RWPE2 (cell line): Measurements from ENCODE around the gene GALNT7.

Experiments
- ATAC-seq: fragments of 200-7000 bp; cut with Tn5 transposase; 3 replicates; pipeline ENCODE4 v1.9.1; 2021; ENCODE audit warnings: low read depth
- DNase-seq: peaks from one replicate; pipeline ENCODE4 v3.0.0-alpha.2; 2020; ENCODE audit warnings: low spot score
- H3K27ac ChIP-seq: fragments of 450-650 bp; 2 replicates; pipeline ENCODE4 v1.5.1; 2017; ENCODE audit warnings: mild to moderate bottlenecking; ENCODE audit not compliant: poor library complexity, severe bottlenecking
- H3K27me3 ChIP-seq: fragments of 250-450 bp; sonication (Bioruptor Pico); 2 replicates; pipeline ENCODE4 v1.5.1; 2021; ENCODE audit warnings: mild to moderate bottlenecking, moderate library complexity; ENCODE audit not compliant: insufficient read depth, poor library complexity, severe bottlenecking
- H3K36me3 ChIP-seq: fragments of 250-450 bp; sonication (Bioruptor Pico); 2 replicates; pipeline ENCODE4 v1.5.1; 2020; ENCODE audit warnings: low read depth, mild to moderate bottlenecking, moderate library complexity
- H3K4me1 ChIP-seq: fragments of 250-450 bp; sonication (Bioruptor Pico); 2 replicates; pipeline ENCODE4 v1.5.1; 2021; ENCODE audit warnings: mild to moderate bottlenecking, moderate library complexity; ENCODE audit not compliant: insufficient read depth, poor library complexity, severe bottlenecking
- H3K4me3 ChIP-seq: fragments of 250-450 bp; sonication (Bioruptor Pico); 2 replicates; pipeline ENCODE4 v1.5.1; 2021; ENCODE audit warnings: mild to moderate bottlenecking, moderate library complexity; ENCODE audit not compliant: severe bottlenecking
- H3K9me3 ChIP-seq: fragments of 250-450 bp; sonication (Bioruptor Pico); 2 replicates; pipeline ENCODE4 v1.5.1; 2021; ENCODE audit warnings: mild to moderate bottlenecking, moderate library complexity; ENCODE audit not compliant: severe bottlenecking
- CTCF ChIP-seq: fragments of 450-650 bp; IDR thresholded peaks from one replicate; pipeline ENCODE4 v1.5.1; 2017; ENCODE audit warnings: mild to moderate bottlenecking, moderate library complexity; ENCODE audit not compliant: poor library complexity, severe bottlenecking

The GALNT7 gene

GRCh38 chr4:173160871-173161270 is 7.7 kb upstream of the GALNT7 start:
- Histone ChIP-seq H3K36me3 (0 out of 2 replicates have a peak, but pooled peaks cover 3% of the 10 kb centered on the region), H3K27me3 (no peaks in the 10 kb centered on the region), H3K4me3 (no peak overlapping the region), H3K4me1 (no peaks in the 10 kb centered on the region), H3K9me3 (no peaks in the 10 kb centered on the region), H3K27ac (no peak overlapping the region)
- DNase-seq (no peak), ATAC-seq (no peak)
- no peak for TF ChIP-seq CTCF

- Histone ChIP-seq H3K36me3 (0 out of 2 replicates have a peak, but pooled peaks cover 3% of the 10 kb centered on the region), H3K27me3 (no peaks in the 10 kb centered on the region), H3K4me1 (no peaks in the 10 kb centered on the region), H3K4me3 (no peak overlapping the region), H3K27ac (no peak overlapping the region), H3K9me3 (no peaks in the 10 kb centered on the region)
- TF ChIP-seq CTCF, result no peak
- DNase-seq (no peak), ATAC-seq (no peak)
Observed at GRCh38 chr4:173161311-173161710, 7.3 kb upstream of the GALNT7 start.

- H3K4me1 ChIP-seq, result peaks cover 5% of the 10 kb centered on the region
- 0 out of 2 replicates have a peak, but pooled peaks cover 3% of the 10 kb centered on the region for H3K36me3 ChIP-seq
- no peak for ATAC-seq
- DNase-seq, result no peak
- H3K27ac ChIP-seq, result no peak overlapping the region
- H3K27me3 ChIP-seq, result no peaks in the 10 kb centered on the region
- no peaks in the 10 kb centered on the region for H3K9me3 ChIP-seq
- no peak overlapping the region for H3K4me3 ChIP-seq
- no peak for TF ChIP-seq CTCF
Observed at GRCh38 chr4:173165706-173166105, 2.9 kb upstream of the GALNT7 start.

GRCh38 chr4:173166491-173166890 is 2.1 kb upstream of the GALNT7 start:
- no peak for TF ChIP-seq CTCF
- no peak for ATAC-seq

GRCh38 chr4:173167758-173168395 is 734 bp upstream of the GALNT7 start:
- Histone ChIP-seq H3K9me3 (no peaks in the 10 kb centered on the region), H3K4me1 (peaks cover 8% of the 10 kb centered on the region), H3K4me3 (peak overlapping the region; percentile 86), H3K27ac (peak overlapping the region; percentile 72), H3K36me3 (0 out of 2 replicates have a peak, but pooled peaks cover 3% of the 10 kb centered on the region), H3K27me3 (no peaks in the 10 kb centered on the region)
- no peak for DNase-seq
- ATAC-seq, result peak; percentile 40
- no peak for TF ChIP-seq CTCF

More at GRCh38 chr4:173166491-173166890, 2.1 kb upstream of the GALNT7 start:
- Histone ChIP-seq H3K4me1 (peaks cover 8% of the 10 kb centered on the region), H3K4me3 (no peak overlapping the region), H3K27ac (no peak overlapping the region), H3K36me3 (0 out of 2 replicates have a peak, but pooled peaks cover 3% of the 10 kb centered on the region), H3K9me3 (no peaks in the 10 kb centered on the region), H3K27me3 (no peaks in the 10 kb centered on the region)
- DNase-seq, result no peak
